Measurements from ENCODE around the gene SAMD3. TPM values are rescaled to one million over a fixed set of nuclear protein-coding genes. Genes with fewer than 3 reads are reported as not detected.
A peak's percentile ranks its signal among the peaks of the same experiment; 100 is the strongest.

The SAMD3 gene
- polyA plus RNA-seq, 1 of the 3 experiments (the other 2 are of a cell fraction): 16.0 TPM

- no peaks in the 10 kb centered on the region for H4K20me1 ChIP-seq (ENCODE audit: insufficient read depth)
- peaks cover 5 to 8% of the 10 kb centered on the region in 2 experiments; a peak in 2 of 4 replicates for H3K4me1 ChIP-seq (ENCODE audit: control insufficient read depth in 1 of 2, insufficient read depth in 2 of 2, low read depth in 1 of 2, low read length in 1 of 2)
- TF ChIP-seq NFIC (IDR thresholded peaks at IDR 0.05; ENCODE audit: borderline replicate concordance) (no peak), SIN3A (IDR thresholded peaks at IDR 0.05; ENCODE audit: borderline replicate concordance, low read depth, low read length) (no peak), SMC3 (IDR thresholded peaks at IDR 0.05; ENCODE audit: low read depth, low read length) (no peak), USF1 (IDR thresholded peaks at IDR 0.05; ENCODE audit: borderline replicate concordance, low read depth) (no peak)
- no peak overlapping the region for H3K4me3 ChIP-seq (ENCODE audit: low read depth in 2 of 2, low read length in 1 of 2)
- no peaks in the 10 kb centered on the region for H3F3A ChIP-seq (replicated peaks; ENCODE audit: insufficient read depth)
- H3K27ac ChIP-seq (ENCODE audit: low read depth in 2 of 2, low read length in 1 of 2): peak overlapping the region in 1 of 2 experiments; percentile 58; a peak in 2 of 4 replicates
- no peak overlapping the region for H3K9ac ChIP-seq
- POLR2A ChIA-PET: no interaction called here
- no peaks in the 10 kb centered on the region for H3K9me2 ChIP-seq
- H3K79me2 ChIP-seq (ENCODE audit: insufficient read depth): no peaks in the 10 kb centered on the region
- no peak overlapping the region for H2AFZ ChIP-seq (ENCODE audit: low read depth)
- DNase-seq: peak; percentile 0
- no peaks in the 10 kb centered on the region for H3K9me3 ChIP-seq
- WGBS (ENCODE audit: low lambda C conversion rate): 63% methylated on average over 2 of the region's 2 CpGs
- H3K36me3 ChIP-seq (replicated peaks in 1 of 2; ENCODE audit: control insufficient read depth in 1 of 2, insufficient read depth in 2 of 2, low read length in 1 of 2): peaks cover 0 to 46% of the 10 kb centered on the region in 2 experiments
- CTCF ChIA-PET: no interaction called here
- no peaks in the 10 kb centered on the region for H3K27me3 ChIP-seq (ENCODE audit: insufficient read depth)
- no peak overlapping the region for H3K4me2 ChIP-seq
Measured at GRCh38 chr6:130113201-130113710, 109.5 kb downstream of the SAMD3 start.

GRCh38 chr6:130111031-130111430, 111.7 kb downstream of the SAMD3 start:
- WGBS (ENCODE audit: low lambda C conversion rate): 84% methylated on average over 1 of the region's 1 CpG
- H3F3A ChIP-seq (replicated peaks; ENCODE audit: insufficient read depth): no peaks in the 10 kb centered on the region
- peaks cover 0 to 55% of the 10 kb centered on the region in 2 experiments for H3K36me3 ChIP-seq (replicated peaks in 1 of 2; ENCODE audit: control insufficient read depth in 1 of 2, insufficient read depth in 2 of 2, low read length in 1 of 2)
- H3K79me2 ChIP-seq (ENCODE audit: insufficient read depth): no peaks in the 10 kb centered on the region
- no peak overlapping the region for H3K27ac ChIP-seq (ENCODE audit: low read depth in 2 of 2, low read length in 1 of 2)
- CTCF ChIA-PET: no interaction called here
- H3K9ac ChIP-seq: no peak overlapping the region
- H3K27me3 ChIP-seq (ENCODE audit: insufficient read depth): no peaks in the 10 kb centered on the region
- TF ChIP-seq REST (IDR thresholded peaks at IDR 0.05; ENCODE audit: low read depth, low read length): peak; percentile 65; the same call in 1 of the 2 replicates
- TF ChIP-seq EP300 (IDR thresholded peaks at IDR 0.05; ENCODE audit: borderline replicate concordance in 1 of 2, low read depth in 1 of 2, low read length in 1 of 2): no peak
- H2AFZ ChIP-seq (ENCODE audit: low read depth): no peak overlapping the region
- no peaks in the 10 kb centered on the region for H4K20me1 ChIP-seq (ENCODE audit: insufficient read depth)
- POLR2A ChIA-PET: no interaction called here
- no peaks in the 10 kb centered on the region for H3K9me3 ChIP-seq
- H3K4me2 ChIP-seq: no peak overlapping the region
- H3K9me2 ChIP-seq: no peaks in the 10 kb centered on the region
- no peak for DNase-seq
- H3K4me3 ChIP-seq (ENCODE audit: low read depth in 2 of 2, low read length in 1 of 2): no peak overlapping the region
- peaks cover 5 to 8% of the 10 kb centered on the region in 2 experiments; a peak in 2 of 4 replicates for H3K4me1 ChIP-seq (ENCODE audit: control insufficient read depth in 1 of 2, insufficient read depth in 2 of 2, low read depth in 1 of 2, low read length in 1 of 2)
